HUDEP-2 (cell line): ENCODE measurements around the gene PYY.
"Not testable (repeated sequence)": the region's sequence is repeated elsewhere in the genome, so short reads cannot be mapped to it uniquely, and the experiment has no call there.

ENCODE experiments used
- DNase-seq, 76 experiments: peaks; one replicate each; lab custom pipeline; 2025; ENCODE audit not compliant: unreplicated experiment in 76 of 76; lab: John Stamatoyannopoulos, UW

Gene PYY

DNA sequence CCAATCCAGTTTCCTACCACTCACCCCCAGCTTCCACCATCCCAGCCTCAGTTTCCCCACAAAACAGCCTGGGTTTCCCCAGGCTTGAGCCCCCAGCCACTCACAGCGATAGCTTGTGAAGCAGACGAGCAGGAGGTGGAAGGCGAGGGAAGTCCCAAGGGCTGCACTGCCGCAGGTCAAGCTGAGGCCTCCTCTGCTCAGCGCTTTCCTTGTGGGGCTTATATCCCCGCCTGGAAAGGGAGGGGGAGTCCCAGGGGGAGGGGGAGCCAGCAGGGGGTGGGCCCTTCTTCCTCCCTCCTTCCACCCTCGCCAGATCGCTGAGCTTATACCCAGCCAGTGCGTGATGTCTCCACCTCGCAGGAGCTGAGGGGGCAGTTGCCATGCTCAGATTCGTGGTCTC, at the start of gene PYY:
TSS of gene PYY (minus strand) at position 195 of the 400 bp plus-strand sequence. CDS start 457 bp downstream, outside the sequence.
- no peak for DNase-seq

DNA sequence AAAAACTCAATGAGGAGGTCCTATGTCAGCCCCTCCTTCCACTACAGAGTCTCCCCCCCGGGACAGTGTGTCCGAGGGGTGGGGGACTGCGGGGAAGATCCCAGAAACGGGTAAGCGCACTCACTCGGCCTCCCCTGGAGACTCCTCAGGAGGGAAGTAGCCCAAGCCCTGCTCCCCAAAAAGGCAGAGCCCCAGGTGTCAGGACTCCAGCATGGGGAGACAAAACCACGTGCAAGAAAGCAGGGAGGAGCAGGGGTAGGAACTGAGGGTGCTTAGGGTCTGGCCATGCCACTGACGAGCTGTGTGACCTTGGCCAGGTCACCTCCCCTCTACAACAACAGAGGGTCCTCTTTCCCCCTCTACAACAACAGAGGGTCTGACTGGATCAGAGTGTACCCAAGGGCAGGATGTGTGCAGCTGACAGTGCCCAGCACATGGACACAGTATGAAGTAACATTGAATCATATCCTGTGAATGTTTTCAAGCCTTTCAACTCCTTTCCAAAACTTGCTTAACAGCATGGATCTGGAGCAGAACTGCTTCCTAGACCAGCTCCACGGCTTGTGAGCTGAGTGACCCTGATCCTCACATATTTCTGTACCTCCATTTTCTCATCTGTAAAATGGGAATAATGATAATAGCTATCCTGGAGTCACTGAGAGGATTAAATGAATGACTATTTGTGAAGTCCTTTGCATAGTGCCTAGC, 48.6 kb upstream of the PYY start:
- DNase-seq: no peak

DNA sequence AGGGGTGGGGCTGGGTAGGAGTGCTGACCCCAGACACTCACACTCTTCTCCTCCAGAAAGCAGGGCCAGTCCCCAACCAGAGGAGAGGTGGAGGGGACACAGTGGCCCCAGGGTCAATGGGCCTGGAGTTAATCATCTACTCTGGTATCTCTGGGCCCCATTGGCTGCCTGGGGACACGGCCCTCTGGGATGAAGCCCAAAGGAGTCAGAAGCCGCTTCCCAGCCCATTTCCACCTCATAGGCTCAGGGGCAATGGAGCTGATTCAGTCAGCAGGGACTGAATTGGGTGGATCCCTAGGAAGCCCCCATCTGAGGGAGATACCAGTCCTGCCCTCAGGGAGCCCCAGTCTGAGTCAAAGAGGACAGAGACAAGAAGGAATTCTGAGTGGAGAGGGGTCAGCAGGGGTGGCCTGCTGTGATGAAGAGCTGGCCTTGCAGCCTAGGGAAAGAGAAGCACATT, 47.8 kb upstream of the PYY start:
- DNase-seq: no peak

DNA sequence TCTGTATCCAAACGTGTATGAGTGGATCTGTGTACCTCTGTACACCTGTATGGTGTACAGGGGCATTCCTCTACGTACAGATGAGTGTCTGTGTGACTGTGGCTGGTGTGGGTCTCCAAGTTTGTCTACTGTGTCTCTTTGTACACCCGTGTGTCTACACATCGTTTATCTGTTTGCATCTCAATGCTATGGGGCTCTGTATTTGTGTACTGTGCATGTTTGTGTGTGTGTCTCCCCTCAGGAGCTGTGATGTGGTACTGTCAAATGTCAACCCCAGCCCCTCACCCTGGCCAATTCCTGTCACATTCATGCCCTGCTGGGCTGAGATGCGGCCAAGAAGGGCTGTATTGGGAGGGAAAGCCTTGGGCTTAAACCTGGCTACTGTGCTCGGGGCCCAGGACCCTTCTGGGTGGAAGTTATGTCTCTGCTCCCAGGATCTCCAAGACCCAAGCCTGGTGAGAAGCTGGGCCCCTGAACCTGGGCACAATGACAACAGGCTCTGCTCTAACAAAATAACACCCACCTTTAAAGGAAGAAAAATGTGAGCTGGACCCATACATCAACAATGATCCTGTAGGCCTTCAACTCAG, 47.2 kb upstream of the PYY start:
- no peak for DNase-seq

DNA sequence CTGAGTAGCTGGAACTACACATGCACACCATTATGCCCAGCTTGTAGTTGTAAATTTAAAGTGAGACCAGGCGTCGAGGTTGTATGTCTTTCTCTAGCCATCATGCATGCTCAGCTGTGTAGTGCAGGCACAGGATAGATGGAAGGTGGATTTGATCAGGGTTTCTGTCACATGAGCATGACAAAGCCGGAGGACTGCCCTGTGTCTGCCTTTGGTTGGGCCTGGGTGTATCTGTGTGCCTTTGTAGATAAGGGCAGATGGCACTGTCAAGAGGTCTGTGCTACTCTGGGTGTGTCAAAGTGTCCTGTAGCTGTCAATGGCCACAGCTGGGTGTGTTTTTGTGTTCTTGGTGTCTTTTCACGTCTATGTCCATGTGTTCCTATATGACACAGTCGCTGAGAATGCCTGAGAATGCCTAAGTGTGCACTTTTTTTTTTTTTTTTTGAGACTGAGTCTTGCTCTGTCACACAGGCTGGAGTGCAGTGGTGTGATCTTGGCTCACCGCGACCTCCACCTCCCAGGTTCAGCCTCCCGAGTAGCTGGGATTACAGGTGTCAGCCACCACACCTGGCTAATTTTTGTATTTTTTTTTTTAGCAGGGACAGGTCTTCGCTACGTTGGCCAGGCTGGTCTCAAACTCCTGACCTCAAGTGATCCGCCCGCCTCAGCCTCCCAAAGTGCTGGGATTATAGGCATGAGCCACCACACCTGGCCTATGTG, 46.6 kb upstream of the PYY start:
- peak in 75 of 76 experiments; percentile 21 to 97 (median 90) for DNase-seq

DNA sequence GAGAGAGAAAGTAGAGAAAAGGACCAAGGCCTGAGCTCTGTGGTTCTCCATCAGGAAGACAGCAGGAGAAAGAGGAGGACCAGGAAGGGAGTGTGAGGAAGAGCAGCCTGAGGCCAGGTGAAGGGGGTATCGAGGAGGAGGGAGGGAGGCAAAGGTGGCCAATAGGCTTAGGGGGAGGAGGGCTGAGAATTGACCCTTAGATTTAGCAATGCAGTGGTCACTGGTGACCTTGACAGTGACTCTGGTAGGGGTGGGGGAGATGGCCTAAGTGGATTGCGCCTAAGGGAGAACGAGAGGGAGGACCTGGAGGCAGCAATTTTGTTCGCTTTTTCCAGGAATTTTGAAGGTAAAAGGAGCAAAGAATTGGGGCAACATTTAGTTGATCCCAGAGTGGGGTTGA, 45.3 kb upstream of the PYY start:
- DNase-seq: no peak

DNA sequence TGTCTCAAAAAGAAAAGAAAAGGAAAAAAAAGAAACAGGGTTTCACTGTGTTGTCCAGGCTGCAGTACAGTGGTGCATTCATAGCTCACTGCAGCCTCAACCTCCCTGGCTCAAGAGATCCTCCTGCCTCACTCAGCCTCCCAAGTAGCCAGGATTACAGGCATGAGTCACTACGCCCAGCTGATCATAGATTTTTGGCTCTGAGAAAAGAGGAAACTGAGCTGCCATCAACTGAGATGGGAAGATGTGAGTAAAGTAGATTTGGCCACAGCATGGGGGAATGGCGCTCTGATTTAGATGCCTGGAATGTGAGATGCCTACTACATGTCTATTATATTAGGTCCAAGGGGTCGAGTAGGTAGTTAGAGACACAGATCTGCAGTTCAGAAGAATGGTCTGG, 44.8 kb upstream of the PYY start:
- DNase-seq: peak in 11 of 76 experiments; percentile 6 to 32 (median 14)

DNA sequence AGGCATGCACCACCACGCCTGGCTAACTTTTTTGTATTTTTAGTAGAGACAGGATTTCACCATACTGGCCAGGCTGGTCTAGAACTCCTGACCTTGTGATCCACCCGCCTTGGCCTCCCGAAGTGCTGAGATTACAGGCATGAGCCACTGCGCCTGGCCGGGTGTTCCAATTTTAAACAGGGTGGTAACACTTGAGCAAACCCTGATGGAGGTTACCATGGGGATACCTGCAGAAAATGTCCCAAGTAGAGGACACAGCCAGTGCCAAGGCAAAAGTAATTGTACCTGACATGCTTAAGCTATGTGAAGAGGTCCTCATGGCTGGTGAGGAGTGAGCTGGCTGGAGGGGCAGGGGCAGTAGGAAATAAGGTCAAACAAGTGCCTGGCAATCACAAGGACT, 43.4 kb upstream of the PYY start:
- not testable (repeated sequence) for DNase-seq

DNA sequence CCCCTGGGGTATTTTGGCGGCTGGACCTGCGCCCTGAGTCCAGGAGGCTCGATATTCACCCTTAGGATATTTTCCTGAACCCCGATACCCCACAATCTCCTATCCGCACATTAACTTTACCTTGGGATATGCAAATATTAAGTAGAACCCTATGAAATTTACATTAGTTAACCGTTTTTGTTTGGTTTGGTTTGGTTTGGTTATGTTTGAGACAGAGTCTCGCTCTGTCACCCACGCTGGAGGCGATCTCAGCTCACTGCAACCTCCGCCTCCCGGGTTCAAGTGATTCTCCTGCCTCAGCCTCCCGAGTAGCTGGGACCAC, 41.4 kb upstream of the PYY start:
- DNase-seq: no peak

DNA sequence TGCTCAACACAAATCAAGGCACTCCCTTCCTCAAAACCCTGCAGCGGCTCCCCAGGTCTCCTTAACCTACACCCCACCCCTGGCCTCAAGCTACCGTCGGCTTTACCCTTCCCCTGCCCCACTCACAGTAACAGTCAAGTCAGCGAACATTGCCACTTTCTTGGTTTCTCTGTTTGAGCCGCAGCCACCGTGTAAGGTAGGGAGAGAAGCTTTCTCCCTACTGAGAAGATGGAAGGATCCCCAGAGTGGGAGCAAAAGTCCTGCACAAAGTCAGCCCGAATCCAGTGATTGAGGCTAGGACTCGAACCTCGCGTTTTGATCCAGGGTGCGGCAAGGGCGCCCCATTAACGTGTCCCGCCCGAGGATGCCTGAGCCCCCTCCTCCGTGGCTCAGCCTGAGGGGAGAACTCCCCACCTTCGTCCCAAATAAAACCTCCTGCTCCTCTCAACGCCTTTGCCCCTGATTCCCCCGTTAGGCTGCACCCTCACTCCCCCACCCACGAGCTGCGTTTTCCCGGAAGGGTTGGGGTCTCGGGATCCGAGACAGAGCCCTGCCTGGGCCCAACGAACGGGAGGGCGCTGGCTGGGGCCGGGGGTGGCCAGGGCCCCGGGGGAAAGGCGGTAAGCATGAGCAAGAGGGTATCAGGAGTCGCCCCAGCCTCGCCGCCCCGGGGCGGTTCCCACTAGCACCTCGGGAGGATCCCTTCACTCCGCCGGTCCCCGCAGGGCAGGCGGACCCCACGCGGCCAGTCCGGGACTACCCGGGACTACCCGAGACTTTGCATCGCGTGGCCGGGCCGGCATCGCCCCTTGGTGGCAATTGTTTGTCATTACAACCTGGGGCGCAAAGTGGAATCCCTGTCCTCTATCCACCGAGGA, 40.8 kb upstream of the PYY start:
- DNase-seq: peak in 49 of 76 experiments; percentile 6 to 70 (median 38)

DNA sequence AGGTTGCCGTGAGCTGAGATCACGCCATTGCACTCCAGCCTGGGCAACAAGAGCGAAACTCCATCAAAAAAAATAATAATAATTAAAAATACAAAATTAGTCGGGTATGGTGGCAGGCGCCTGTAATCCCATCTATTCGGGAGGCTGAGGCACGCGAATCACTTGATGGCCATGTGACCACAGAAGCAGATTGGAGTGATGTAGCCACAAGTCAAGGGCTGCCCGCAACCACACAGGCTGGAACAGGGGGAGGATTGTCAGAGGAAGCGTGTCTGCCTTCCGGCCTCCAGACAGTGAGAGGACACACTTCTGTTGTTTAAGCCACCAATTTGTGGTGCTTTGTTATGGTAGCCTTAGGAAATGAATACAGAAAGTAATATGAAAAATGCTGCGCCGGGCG, 38.9 kb upstream of the PYY start:
- no peak for DNase-seq

DNA sequence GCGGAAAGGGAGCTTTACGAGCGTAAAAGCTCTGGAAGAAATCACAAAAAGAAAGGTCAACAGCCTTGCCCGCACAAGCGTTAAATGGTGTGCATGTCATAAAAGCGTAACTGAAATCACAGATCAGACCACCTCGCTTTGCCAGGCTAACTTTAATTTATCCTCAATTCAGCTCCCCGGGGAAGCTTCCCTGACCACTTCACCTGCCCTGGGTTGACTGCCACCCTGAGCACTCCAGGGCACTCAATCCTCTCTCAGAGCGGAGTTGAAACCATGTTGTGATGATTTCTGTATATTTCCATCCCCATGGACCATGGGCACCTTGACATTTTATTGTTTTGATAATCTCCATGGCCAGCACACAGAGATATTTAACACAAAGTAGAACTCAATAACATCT, 34.6 kb upstream of the PYY start:
- DNase-seq: no peak

DNA sequence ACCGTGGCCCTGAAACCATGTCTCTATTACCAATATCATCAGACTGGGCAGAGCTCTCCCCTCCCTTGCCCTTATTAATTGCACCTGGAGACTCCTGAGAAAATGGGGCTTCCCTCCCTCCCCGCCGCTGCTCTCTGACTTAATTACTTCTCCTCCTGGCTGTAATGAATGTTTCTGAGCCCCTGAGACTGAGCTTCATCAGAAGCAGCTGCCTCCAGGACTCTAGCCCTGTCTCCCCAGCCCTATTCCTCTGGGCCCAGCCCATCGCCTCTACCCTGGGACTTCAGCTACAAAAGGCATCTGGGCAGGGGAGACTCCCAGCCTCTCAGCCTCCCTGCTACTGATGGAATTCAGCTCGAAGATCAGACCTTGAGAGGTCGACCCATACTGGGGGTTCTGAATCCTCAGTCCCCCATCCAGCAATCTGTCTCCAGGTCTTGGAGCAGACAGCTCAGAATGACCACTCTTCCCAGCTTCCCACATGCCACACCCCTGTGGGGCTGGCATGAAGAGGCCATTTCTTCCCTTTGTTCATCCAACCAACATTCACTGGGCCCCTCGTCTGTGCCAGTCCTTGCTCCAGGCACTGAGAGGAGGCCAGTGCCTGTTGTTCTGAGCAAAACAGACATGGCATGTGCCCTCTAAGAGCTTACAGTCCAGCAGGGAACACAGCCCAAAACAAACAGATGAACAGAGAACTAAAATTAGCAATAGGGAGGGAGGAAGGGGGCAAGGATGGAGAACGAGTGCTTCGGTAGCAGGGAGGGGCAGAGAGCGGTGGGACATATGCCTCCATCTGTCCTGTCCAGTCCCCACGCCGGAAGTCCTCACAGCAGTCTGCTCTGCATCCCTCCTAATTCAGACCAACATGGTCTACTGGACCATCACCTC, 33.6 kb upstream of the PYY start:
- no peak for DNase-seq

DNA sequence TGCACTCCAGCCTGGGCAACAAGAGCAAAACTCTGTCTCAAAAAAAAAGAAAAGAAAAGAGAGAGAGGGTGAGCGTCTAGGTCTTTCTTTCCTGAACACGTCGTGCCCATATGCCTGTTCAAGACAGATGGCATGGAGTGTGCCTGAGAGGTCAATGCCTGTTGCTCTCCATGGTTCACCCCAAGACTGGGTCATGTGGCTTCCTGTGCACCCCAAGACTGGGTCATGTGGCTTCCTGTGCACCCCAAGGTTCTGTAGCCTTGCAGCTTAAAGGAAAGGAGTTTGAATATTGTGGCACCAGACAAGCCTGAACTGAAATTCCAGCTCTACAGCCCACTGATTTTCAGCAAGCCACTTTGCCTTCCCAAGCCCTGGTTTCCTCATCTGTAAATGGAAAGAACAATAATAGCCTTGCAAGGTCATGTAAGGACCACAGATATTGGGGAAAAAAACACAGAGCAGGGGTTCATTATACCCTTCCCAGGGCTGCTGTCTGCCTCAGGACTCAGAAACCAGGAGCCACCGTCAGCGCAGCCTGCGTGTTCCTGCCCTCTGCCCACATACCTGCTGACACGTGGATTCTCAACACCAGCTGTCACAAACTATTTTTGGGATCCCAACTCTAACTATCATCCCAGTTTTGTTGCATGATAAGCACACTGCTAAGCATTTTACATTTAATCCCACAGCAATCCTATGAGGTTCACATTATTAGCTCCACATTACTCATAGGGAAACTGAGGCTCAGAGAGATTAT, 32.7 kb upstream of the PYY start:
- no peak for DNase-seq

DNA sequence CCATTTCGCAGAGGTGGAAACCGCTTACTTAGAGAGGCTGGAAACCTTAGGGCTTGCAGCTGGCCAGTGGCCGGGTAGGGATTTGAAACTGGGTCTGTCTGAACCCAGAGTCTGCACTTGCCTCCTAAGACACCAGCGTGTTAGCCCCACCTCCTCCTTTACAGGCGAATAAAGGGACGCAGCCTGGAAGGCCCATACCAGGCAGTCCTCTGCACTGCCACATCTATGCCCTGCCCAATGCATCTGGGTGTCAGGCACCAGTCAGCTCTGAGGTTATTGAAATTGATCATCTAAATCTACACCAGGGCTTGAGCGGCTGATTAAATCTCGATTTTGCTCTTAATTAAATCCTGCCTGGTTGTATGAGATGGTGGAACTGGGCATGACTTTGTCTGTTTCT, 30.8 kb upstream of the PYY start:
- no peak for DNase-seq

DNA sequence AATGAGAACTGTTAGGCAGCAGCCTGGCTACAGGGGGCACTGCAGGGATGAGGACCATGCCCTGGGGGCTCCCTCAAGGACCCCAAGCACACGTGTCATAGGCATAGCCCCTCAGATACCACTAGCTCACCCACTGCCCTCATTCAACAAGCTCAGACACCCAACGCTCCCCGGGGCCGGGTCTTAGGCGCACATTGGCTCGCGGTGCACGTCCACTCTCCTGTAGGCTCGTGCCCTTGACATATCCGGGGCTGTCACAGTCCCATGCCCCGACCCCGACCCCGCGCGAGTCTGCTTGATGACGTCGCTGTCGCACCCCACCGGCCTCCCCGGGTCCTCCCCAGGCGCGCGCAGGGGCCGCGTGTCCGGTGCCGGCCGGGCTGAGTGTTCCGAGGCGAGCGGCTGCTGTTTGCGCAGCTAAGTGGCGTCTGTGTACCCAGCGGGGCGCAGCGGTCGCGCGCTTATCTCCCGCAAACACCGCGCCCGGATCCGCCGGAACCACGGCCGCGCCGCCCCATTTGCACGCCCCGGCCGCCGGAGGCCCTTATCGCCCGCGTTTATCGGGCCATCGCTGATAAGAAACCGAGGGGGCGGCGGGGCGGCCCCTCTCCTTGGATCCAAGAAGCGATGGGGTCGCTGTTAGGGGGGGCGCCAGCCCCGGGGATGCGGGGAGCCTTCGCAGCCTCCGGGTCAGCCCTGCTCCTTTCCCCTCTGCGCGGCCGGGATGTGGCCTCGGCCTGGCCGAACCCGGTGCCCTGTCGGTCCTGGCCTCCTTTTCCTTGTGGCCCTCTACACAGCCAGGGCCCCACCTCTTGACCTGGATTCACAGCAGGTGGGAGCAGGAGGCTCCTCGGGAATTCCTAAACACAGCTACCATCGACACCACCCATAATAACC, 30.0 kb upstream of the PYY start:
- peak in 8 of 76 experiments; percentile 7 to 28 (median 19) for DNase-seq

DNA sequence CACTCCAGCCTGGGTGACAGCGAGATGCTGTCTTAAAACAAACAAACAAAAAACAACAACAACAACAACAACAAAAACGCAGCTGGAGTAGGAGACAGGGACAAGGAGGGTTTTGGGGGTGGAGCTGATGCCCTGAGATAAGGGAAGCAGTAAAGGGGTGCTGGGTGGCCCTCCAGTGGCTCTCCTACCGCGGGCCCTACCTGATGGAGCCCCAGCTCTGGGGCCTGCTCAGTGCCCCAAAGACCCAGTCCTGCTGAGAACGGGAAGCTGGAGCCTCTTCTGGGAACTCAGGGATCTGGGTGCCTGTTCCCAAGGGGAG, 29.4 kb upstream of the PYY start:
- DNase-seq: no peak

DNA sequence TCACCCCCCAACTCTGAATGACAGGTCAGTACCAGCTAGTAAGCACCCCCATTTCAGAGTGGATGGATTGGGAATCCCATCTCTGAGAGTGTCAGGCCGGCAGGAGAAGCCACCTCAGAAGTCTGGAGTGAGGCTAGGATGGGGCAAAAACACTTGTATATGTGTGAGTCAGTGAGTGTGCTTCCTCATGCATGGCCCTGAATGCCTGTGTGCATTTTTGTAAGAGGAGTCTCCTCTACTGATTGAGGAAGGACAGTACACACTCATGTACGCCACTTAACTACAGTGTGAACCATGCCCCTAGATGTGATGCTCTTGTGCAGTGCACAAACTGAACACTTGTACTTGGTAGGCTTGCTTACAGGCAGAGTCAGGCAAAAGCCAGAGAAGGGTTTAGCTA, 28.4 kb upstream of the PYY start:
- DNase-seq: no peak
